Peyer's patch (tissue), 4 donors: ENCODE data around the gene UVRAG.

Experiments used
- CTCF ChIP-seq, 6 experiments: fragments of 450-650 bp in 4 of 6; fragments of 200-600 bp in 2 of 6; sonication (generic) in 1 of 6; IDR thresholded peaks; one replicate each; pipeline ENCODE4 v1.5.1; 2017 to 2019; ENCODE audit warnings: antibody characterized with exemption in 6 of 6, mild to moderate bottlenecking in 3 of 6, moderate library complexity in 1 of 6
- POLR2A ChIP-seq, 2 donors: fragments of 450-650 bp; IDR thresholded peaks; one replicate each; pipeline ENCODE4 v1.5.1; 2017; ENCODE audit warnings: antibody characterized with exemption in 2 of 2, mild to moderate bottlenecking in 2 of 2, moderate library complexity in 2 of 2

DNA sequence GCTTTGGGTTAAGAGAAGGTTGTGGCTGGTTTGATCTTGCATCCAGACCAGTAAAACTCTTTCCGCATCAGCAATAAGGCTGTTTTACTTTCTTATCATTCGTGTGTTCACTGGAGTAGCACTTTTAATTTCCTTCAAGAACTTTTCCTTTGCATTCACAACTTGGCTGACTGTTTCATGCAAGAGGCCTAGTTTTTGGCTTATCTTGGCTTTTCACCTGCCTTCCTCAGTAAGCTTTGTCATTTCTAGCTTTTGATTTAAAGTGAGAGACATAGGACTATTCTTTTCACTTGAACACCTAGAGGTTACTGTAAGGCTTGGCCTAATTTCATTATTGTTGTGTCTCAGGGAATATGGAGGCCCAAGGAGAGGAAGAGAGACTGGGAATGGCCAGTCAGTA lies 144.5 kb downstream of the UVRAG start:
- TF ChIP-seq CTCF (IDR thresholded peaks at IDR 0.05), result no peak
- no peak for TF ChIP-seq POLR2A (IDR thresholded peaks at IDR 0.05)
